HepG2 (cell line): ENCODE results near the gene SYS1. TPM values are rescaled to one million over a fixed set of nuclear protein-coding genes. Genes with fewer than 3 reads are reported as not detected.
A peak's percentile ranks its signal among the peaks of the same experiment; 100 is the strongest.

Experiments used
- CBX5 ChIP-seq: sonication (generic); formaldehyde crosslinking; IDR thresholded peaks from 2 replicates; pipeline ENCODE4 v1.4.0; 2020; ENCODE audit warnings: missing genetic modification reagents, borderline replicate concordance
- HIVEP1 ChIP-seq: sonication (generic); formaldehyde crosslinking; IDR thresholded peaks from 2 replicates; pipeline ENCODE4 v1.4.0; 2020; ENCODE audit warnings: mild to moderate bottlenecking, missing genetic modification reagents
- ISL2 ChIP-seq: sonication (generic); formaldehyde crosslinking; IDR thresholded peaks from 2 replicates; pipeline ENCODE4 v1.5.0; 2020; ENCODE audit warnings: missing genetic modification reagents
- KLF9 ChIP-seq: IDR thresholded peaks from 2 replicates; pipeline ENCODE4 v1.6.1; 2016; ENCODE audit warnings: low read depth
- NR0B2 ChIP-seq: sonication (generic); formaldehyde crosslinking; IDR thresholded peaks from 2 replicates; pipeline ENCODE4 v1.4.0; 2020; ENCODE audit warnings: mild to moderate bottlenecking, missing genetic modification reagents
- REL ChIP-seq: sonication (generic); formaldehyde crosslinking; conservative IDR thresholded peaks from 2 replicates; pipeline ENCODE4 v1.8.0; 2022; ENCODE audit warnings: mild to moderate bottlenecking, missing genetic modification reagents, moderate library complexity
- SNAPC4 ChIP-seq: sonication (generic); formaldehyde crosslinking; IDR thresholded peaks from 2 replicates; pipeline ENCODE4 v1.4.0; 2020; ENCODE audit warnings: mild to moderate bottlenecking, missing genetic modification reagents
- TAF15 ChIP-seq: fragments of 200-400 bp; formaldehyde crosslinking; IDR thresholded peaks from one replicate; pipeline ENCODE4 v1.6.1; 2018; ENCODE audit warnings: mild to moderate bottlenecking, low read depth, low read length; ENCODE audit not compliant: poor library complexity, severe bottlenecking
- TEF ChIP-seq: sonication (generic); formaldehyde crosslinking; IDR thresholded peaks from 2 replicates; pipeline ENCODE4 v1.5.0; 2020; ENCODE audit warnings: missing genetic modification reagents
- TP53 ChIP-seq: sonication (generic); formaldehyde crosslinking; conservative IDR thresholded peaks from 2 replicates; pipeline ENCODE4 v1.4.0; 2020; ENCODE audit warnings: missing genetic modification reagents
- TSC22D2 ChIP-seq: sonication (generic); formaldehyde crosslinking; IDR thresholded peaks from 2 replicates; pipeline ENCODE4 v1.5.1; 2020; ENCODE audit warnings: missing genetic modification reagents, mild to moderate bottlenecking, borderline replicate concordance
- ZNF639 ChIP-seq: conservative IDR thresholded peaks from 2 replicates; pipeline ENCODE4 v1.6.1; 2018; ENCODE audit warnings: missing genetic modification reagents
- ZNF687 ChIP-seq: sonication (generic); formaldehyde crosslinking; IDR thresholded peaks from 2 replicates; pipeline ENCODE4 v1.5.1; 2020; ENCODE audit warnings: mild to moderate bottlenecking, missing genetic modification reagents, moderate library complexity
- polyA plus RNA-seq, 8 experiments: library from polyadenylated mRNA; depleted of rRNA in 3 of 8; stranded (reverse) in 7 of 8; unstranded in 1 of 8; fragments of >200 nt; fragmentation: Illumina TruSeq in 4 of 8; extraction: Trizol in 4 of 8; gene quantifications; 2 replicates each; pipeline versions ENCODE4 v1.2.1 to v1.2.3, GENCODE V29; 2011 to 2016; ENCODE audit warnings: low read depth in 4 of 8, missing spikeins in 1 of 8, mixed read lengths in 1 of 8; ENCODE audit not compliant: insufficient read depth in 1 of 8
- total RNA-seq, 5 experiments: library from RNA; depleted of rRNA; stranded (reverse); fragments of >200 nt; fragmentation: Illumina TruSeq; extraction: Trizol; gene quantifications; 2 replicates each; pipeline ENCODE4 v1.2.3, GENCODE V29; 2016; ENCODE audit warnings: low read depth in 1 of 5

Gene SYS1
- total and polyA plus RNA-seq, 2 of the 13 experiments (the other 11 are each of a cell fraction or from before 2014, with no cell fraction given), result 38.3 to 65.6 TPM

GRCh38 chr20:45341939-45342854 is 20.8 kb upstream of the SYS1 start (continued):
- TF ChIP-seq HIVEP1, result no peak
- TF ChIP-seq REL (CRISPR knock-in tag), result no peak
- no peak; the same call in 1 of the 2 replicates for TF ChIP-seq TP53 (CRISPR knock-in tag)
- 0 out of 2 replicates have a peak, but pooled peaks have one; percentile 14 for TF ChIP-seq NR0B2 (CRISPR knock-in tag)
- TF ChIP-seq ISL2 (CRISPR knock-in tag), result peak; percentile 69
- no peak for TF ChIP-seq TAF15
- 0 out of 2 replicates have a peak, but pooled peaks have one; percentile 9 for TF ChIP-seq CBX5 (CRISPR knock-in tag)
- peak; percentile 93 for TF ChIP-seq ZNF687
- no peak for TF ChIP-seq TEF
- no peak; the same call in 1 of the 2 replicates for TF ChIP-seq ZNF639 (CRISPR knock-in tag)
- no peak for TF ChIP-seq KLF9 (CRISPR knock-in tag)
- 0 out of 2 replicates have a peak, but pooled peaks have one; percentile 52 for TF ChIP-seq SNAPC4 (CRISPR knock-in tag)
- TF ChIP-seq TSC22D2, result no peak
